Erythroblast (primary cell): Measurements from ENCODE around the gene LTBP4.

Source experiments
- DNase-seq, 2 experiments: peaks; one replicate each; lab custom pipeline; 2025; lab: John Stamatoyannopoulos, UW
- GATA1 ChIP-seq: IDR thresholded peaks from 2 replicates; pipeline ENCODE4 v1.6.1; 2011; ENCODE audit warnings: low read depth, mild to moderate bottlenecking, control low read depth, low read length, moderate library complexity
- POLR2A ChIP-seq: IDR thresholded peaks from 2 replicates; pipeline ENCODE4 v1.6.1; 2011; ENCODE audit warnings: mild to moderate bottlenecking, low read length

LTBP4 gene

DNA sequence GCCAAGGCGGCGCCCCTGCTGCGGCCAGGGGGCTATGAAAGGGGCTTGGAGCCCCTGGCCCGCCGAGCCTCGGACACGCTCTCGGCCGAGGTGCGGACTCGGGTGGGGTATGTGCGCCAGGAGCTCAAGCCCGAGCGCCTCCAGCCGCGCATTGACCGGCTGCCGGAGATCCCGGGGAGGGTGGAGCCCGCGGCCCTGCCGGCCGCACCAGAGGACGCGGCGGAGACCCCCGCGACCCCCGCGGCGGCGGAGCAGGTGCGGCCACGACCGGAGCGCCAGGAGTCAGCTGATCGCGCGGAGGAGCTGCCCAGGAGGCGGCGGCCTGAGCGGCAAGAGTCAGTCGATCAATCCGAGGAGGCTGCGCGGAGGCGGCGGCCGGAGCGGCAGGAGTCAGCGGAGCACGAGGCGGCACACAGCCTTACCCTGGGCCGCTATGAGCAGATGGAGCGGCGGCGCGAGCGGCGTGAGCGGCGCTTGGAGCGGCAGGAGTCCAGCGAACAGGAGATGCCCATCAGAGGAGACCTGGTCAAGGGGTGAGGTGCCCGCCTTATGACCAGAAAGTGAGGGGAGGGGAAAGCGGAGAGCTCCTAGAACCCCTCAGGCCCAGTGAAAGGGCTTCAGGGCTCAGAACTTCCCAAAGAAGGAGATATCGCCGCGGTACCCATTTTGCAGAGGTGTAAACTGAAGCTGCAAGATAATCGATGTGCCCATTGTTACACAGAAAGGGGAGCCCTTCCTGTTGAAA is 33.2 kb upstream of the LTBP4 start:
- no peak for TF ChIP-seq POLR2A
- no peak for TF ChIP-seq GATA1

DNA sequence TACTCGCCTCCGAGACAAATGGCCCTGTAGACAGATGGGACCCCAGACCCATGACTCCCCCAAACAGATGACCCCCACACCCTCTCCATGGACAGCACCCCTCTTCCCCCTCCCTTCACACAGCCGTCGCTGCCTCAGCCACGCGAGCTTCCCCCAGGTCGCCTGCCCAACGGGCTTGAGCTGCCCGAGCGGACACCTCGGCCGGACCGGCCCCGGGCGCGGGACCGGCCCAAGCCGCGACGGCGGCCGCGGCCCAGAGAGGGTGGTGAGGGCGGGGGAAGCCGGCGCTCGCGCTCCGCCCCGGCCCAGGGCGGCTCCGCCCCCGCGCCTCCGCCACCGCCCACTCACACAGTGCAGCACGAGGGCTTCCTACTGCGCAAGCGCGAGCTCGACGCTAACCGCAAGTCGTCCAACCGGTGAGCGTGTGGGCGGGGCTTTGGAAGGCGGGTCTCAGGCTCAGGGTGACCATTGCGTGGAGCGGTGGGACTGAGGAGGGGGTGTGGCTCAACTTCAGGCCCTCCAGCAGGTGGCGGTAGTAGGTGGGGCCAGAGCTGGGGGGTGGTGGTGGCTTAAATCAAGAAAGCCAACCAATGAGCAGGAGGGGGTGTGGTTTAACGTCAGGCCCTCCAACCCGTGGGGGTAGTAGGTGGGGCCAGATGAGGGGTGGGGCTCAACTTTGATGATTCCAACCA is 30.7 kb upstream of the LTBP4 start:
- TF ChIP-seq POLR2A (no peak), GATA1 (no peak)
- peak; percentile 99 for DNase-seq

More for the DNA sequence above, 33.2 kb upstream of the LTBP4 start:
- DNase-seq, result no peak

GRCh38 chr19:40571005-40571318 is 30.2 kb upstream of the LTBP4 start:
- DNase-seq, result no peak
- no peak for TF ChIP-seq POLR2A
- no peak for TF ChIP-seq GATA1

DNA sequence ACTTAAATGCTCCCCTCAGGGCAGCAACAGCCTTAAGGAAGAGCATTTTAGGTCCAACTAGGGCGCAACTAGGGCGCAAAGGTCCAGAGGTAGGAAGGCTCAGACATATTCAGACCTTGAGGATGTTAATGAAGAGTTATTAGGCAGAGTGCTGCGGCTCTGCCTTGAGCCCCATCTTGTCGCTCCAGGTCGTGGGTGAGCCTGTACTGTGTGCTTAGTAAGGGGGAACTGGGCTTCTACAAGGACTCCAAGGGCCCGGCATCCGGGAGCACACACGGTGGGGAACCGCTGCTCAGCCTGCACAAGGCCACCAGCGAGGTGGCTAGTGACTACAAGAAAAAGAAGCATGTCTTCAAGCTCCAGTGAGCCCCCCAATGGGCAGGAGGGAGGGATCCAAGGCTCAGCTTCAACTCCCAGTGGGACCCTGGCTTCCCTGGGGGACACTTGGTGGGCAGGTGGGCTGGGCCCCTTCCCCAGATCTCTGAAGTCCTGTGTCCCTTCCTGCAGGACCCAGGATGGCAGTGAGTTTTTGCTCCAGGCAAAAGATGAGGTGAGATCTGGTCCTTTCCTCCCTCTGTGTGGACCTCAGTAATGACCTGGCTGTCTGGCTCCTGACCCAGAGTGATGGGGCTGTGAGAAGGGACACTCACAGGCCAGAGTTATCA is 29.2 kb upstream of the LTBP4 start:
- no peak for DNase-seq
- TF ChIP-seq POLR2A (no peak), GATA1 (no peak)

GRCh38 chr19:40575326-40575725 is 25.8 kb upstream of the LTBP4 start:
- DNase-seq, result no peak
- TF ChIP-seq GATA1 (no peak), POLR2A (no peak)

- no peak for TF ChIP-seq POLR2A
- no peak for TF ChIP-seq GATA1
- peak in 1 of 2 experiments; percentile 49 for DNase-seq
Measured at GRCh38 chr19:40576151-40576584, 25.0 kb upstream of the LTBP4 start.

- peak; percentile 95 to 97 for DNase-seq
- peak; percentile 75 for TF ChIP-seq POLR2A
- no peak for TF ChIP-seq GATA1
Measured at GRCh38 chr19:40576585-40577451, 24.4 kb upstream of the LTBP4 start, which contains the start of gene SHKBP1. Gene SHKBP1 (plus strand): TSS chr19:40576873. CDS start chr19:40576900, 27 bp downstream.

DNA sequence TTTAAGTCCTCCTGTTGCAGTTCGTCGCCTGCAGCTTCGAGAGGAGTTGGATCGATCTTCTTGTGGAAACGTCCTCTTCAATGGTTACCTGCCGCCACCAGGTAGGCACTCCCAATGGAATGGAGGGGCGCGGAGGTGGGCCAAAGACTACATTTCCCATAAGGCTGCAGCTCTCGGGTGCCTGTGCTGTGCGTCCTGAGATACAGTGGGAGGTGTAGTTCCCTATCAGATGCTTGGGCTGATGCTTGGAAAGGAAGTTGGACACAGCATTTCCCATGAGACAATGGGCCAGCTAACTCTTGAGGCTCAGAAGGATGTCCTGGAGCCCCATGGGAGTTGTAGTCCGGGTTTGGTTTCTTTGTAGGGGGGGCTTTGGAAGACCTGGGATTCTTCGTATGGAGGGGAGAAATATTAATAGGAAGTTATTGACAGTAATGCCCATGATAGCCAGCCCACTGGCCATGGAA is 22.7 kb upstream of the LTBP4 start:
- DNase-seq, result peak; percentile 73 to 74
- TF ChIP-seq POLR2A (no peak), GATA1 (no peak)

- TF ChIP-seq GATA1, result no peak
- TF ChIP-seq POLR2A, result no peak
- no peak for DNase-seq
Measured at GRCh38 chr19:40580619-40581018, 20.6 kb upstream of the LTBP4 start.

GRCh38 chr19:40581531-40581930 is 19.6 kb upstream of the LTBP4 start:
- TF ChIP-seq POLR2A (no peak), GATA1 (no peak)
- no peak for DNase-seq

DNA sequence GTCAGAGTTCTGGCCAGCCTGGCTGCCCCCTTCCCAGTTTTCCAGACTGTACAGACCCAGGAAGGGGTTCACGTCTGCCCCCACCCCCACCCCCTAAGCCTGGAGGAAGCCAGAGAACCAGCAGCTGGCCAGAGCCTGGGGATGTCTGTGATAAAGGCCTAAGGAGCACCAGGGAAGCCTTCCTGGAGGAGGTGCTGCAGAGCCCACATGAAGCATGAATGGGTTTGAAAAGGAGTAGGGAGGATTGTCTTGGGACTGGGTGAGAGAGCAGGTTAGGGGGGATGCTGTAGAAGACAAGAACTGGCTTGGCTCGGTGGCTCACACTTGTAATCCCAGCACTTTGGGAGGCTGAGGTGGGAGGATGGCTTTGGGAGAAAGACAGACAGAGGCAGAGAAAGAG is 18.7 kb upstream of the LTBP4 start:
- TF ChIP-seq POLR2A (no peak), GATA1 (no peak)
- no peak for DNase-seq

DNA sequence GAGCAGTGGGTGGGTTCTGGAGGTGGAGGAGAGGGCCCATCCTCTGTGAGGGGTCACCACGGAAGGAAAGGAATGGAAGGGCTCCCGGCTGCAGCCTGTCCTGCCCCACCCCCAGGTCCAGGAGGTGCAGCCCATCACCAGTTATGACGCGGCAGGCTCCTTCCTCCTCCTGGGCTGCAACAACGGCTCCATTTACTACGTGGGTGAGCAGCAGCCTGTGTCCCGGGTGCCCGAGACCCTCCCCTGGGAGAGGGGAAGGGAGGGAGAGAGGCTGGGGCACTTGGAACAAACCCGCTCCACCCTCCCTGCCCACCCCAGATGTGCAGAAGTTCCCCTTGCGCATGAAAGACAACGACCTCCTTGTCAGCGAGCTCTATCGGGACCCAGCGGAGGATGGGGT is 17.9 kb upstream of the LTBP4 start:
- DNase-seq, result no peak
- TF ChIP-seq GATA1, result no peak
- TF ChIP-seq POLR2A, result no peak

GRCh38 chr19:40584007-40584406 is 17.2 kb upstream of the LTBP4 start:
- no peak for TF ChIP-seq GATA1
- no peak for TF ChIP-seq POLR2A
- DNase-seq, result no peak
